ENCODE measurements around the gene TAGLN2.

The TAGLN2 gene

GRCh38 chr1:159924791-159925718, at the start of gene TAGLN2:
Gene TAGLN2, minus strand, starts transcription at chr1:159925507. Its CDS starts 4,998 bp downstream, at chr1:159920509.
- DNase-seq (ENCODE audit: low spot score) = peak; percentile 88

- DNase-seq (ENCODE audit: low spot score) = no peak
Observed at GRCh38 chr1:159974350-159974965, 49.2 kb upstream of the TAGLN2 start.

- DNase-seq (ENCODE audit: low spot score) = no peak
Observed at GRCh38 chr1:159973350-159973940, 48.1 kb upstream of the TAGLN2 start.

GRCh38 chr1:159972443-159973205, 47.3 kb upstream of the TAGLN2 start:
- no peak for DNase-seq (ENCODE audit: low spot score)

GRCh38 chr1:159970932-159971342, 45.6 kb upstream of the TAGLN2 start:
- DNase-seq (ENCODE audit: low spot score) = no peak

GRCh38 chr1:159968901-159969300, 43.6 kb upstream of the TAGLN2 start:
- DNase-seq (ENCODE audit: low spot score) = no peak

GRCh38 chr1:159965263-159965662, 40.0 kb upstream of the TAGLN2 start:
- no peak for DNase-seq (ENCODE audit: low spot score)

GRCh38 chr1:159964144-159964543, 38.8 kb upstream of the TAGLN2 start:
- no peak for DNase-seq (ENCODE audit: low spot score)

GRCh38 chr1:159962176-159962575, 36.9 kb upstream of the TAGLN2 start:
- DNase-seq (ENCODE audit: low spot score) = no peak

- no peak for DNase-seq (ENCODE audit: low spot score)
Observed at GRCh38 chr1:159961636-159962035, 36.3 kb upstream of the TAGLN2 start.

- no peak for DNase-seq (ENCODE audit: low spot score)
Observed at GRCh38 chr1:159960721-159961381, 35.5 kb upstream of the TAGLN2 start.

GRCh38 chr1:159959451-159959850, 34.1 kb upstream of the TAGLN2 start:
- no peak for DNase-seq (ENCODE audit: low spot score)

- DNase-seq (ENCODE audit: low spot score) = no peak
Observed at GRCh38 chr1:159958719-159959380, 33.5 kb upstream of the TAGLN2 start.

- no peak for DNase-seq (ENCODE audit: low spot score)
Observed at GRCh38 chr1:159957824-159958268, 32.5 kb upstream of the TAGLN2 start.

- DNase-seq (ENCODE audit: low spot score) = no peak
Observed at GRCh38 chr1:159955456-159955855, 30.1 kb upstream of the TAGLN2 start.

- DNase-seq (ENCODE audit: low spot score) = no peak
Observed at GRCh38 chr1:159953536-159954515, 28.5 kb upstream of the TAGLN2 start, which contains the start of gene SLAMF9. Gene SLAMF9, minus strand, starts transcription at chr1:159954237. Its CDS starts 100 bp downstream, at chr1:159954137.

- no peak for DNase-seq (ENCODE audit: low spot score)
Observed at GRCh38 chr1:159952932-159953331, 27.6 kb upstream of the TAGLN2 start.

GRCh38 chr1:159951551-159951950, 26.2 kb upstream of the TAGLN2 start:
- no peak for DNase-seq (ENCODE audit: low spot score)

GRCh38 chr1:159951016-159951415, 25.7 kb upstream of the TAGLN2 start:
- DNase-seq (ENCODE audit: low spot score) = no peak

- DNase-seq (ENCODE audit: low spot score) = no peak
Observed at GRCh38 chr1:159949981-159950381, 24.7 kb upstream of the TAGLN2 start.

Data from CD4-positive, alpha-beta T cell treated with Interleukin-6 at 100 ng/mL for 8 hours (primary cell).